Bronchial epithelial cell (primary cell): Measurements from ENCODE around the gene FOXL3. TPM values are rescaled to one million over a fixed set of nuclear protein-coding genes. Genes with fewer than 3 reads are reported as not detected.
"Not testable (repeated sequence)": the region's sequence is repeated elsewhere in the genome, so short reads cannot be mapped to it uniquely, and the experiment has no call there.

Experiments used
- DNase-seq: peaks from one replicate; pipeline ENCODE4 v3.0.0-alpha.2; 2010; ENCODE audit warnings: low read depth
- FAIRE-seq: peaks from 2 replicates; lab custom pipeline; 2011; peaks lifted over from hg19 to GRCh38; lab: Jason Lieb, UNC
- H3K27me3 ChIP-seq: 2 replicates; pipeline ENCODE4 v1.5.1; 2011; ENCODE audit warnings: low read length; ENCODE audit not compliant: control insufficient read depth, insufficient read depth
- H3K36me3 ChIP-seq: 2 replicates; pipeline ENCODE4 v1.5.1; 2011; ENCODE audit warnings: low read length; ENCODE audit not compliant: control insufficient read depth, insufficient read depth
- H3K4me3 ChIP-seq: 2 replicates; pipeline ENCODE4 v1.5.1; 2011; ENCODE audit warnings: mild to moderate bottlenecking, low read depth, low read length, control low read depth
- CTCF ChIP-seq: IDR thresholded peaks from 2 replicates; pipeline ENCODE4 v1.5.1; 2011; ENCODE audit warnings: mild to moderate bottlenecking, moderate library complexity, low read length, control low read depth, inconsistent platforms; ENCODE audit not compliant: insufficient read depth, severe bottlenecking
- total RNA-seq: library from RNA; depleted of rRNA; stranded (reverse); fragments of >200 nt; gene quantifications from 2 replicates; pipeline ENCODE4 v1.2.1, GENCODE V29; 2014

The FOXL3 gene
- total RNA-seq, 1 donor from 2014 or later, result not detected

GRCh38 chr7:259751-260405, 30.1 kb upstream of the FOXL3 start:
- DNase-seq (no peak), FAIRE-seq (no peak)
- Histone ChIP-seq H3K4me3 (no peak overlapping the region), H3K36me3 (no peaks in the 10 kb centered on the region), H3K27me3 (no peaks in the 10 kb centered on the region)
- no peak for TF ChIP-seq CTCF

- TF ChIP-seq CTCF, result no peak
- DNase-seq (no peak), FAIRE-seq (no peak)
- Histone ChIP-seq H3K4me3 (no peak overlapping the region), H3K36me3 (no peaks in the 10 kb centered on the region), H3K27me3 (no peaks in the 10 kb centered on the region)
Observed at GRCh38 chr7:260441-261281, 29.3 kb upstream of the FOXL3 start.

GRCh38 chr7:261341-262250, 28.4 kb upstream of the FOXL3 start:
- FAIRE-seq (no peak), DNase-seq (no peak)
- Histone ChIP-seq H3K4me3 (no peak overlapping the region), H3K36me3 (no peaks in the 10 kb centered on the region), H3K27me3 (no peaks in the 10 kb centered on the region)
- no peak for TF ChIP-seq CTCF

GRCh38 chr7:262251-262572, 27.8 kb upstream of the FOXL3 start:
- FAIRE-seq (no peak), DNase-seq (no peak)
- H3K4me3 ChIP-seq, result no peak overlapping the region
- H3K36me3 ChIP-seq, result no peaks in the 10 kb centered on the region
- no peak for TF ChIP-seq CTCF
- no peaks in the 10 kb centered on the region for H3K27me3 ChIP-seq

- H3K36me3 ChIP-seq, DNase-seq, H3K27me3 ChIP-seq, H3K4me3 ChIP-seq: not testable (repeated sequence)
- peak; percentile 13 for FAIRE-seq
- peak; percentile 2 for TF ChIP-seq CTCF
Observed at GRCh38 chr7:262631-263311, 27.2 kb upstream of the FOXL3 start.

- not testable (repeated sequence) for H3K4me3 ChIP-seq, DNase-seq, H3K27me3 ChIP-seq, H3K36me3 ChIP-seq, FAIRE-seq
Observed at GRCh38 chr7:263483-264351, 26.3 kb upstream of the FOXL3 start.
